RKO (cell line): ENCODE measurements around the gene MAP7D3.
"Not testable (repeated sequence)": the region's sequence is repeated elsewhere in the genome, so short reads cannot be mapped to it uniquely, and the experiment has no call there.

Experiments used
- DNase-seq: peaks from one replicate; pipeline ENCODE4 v3.0.0-alpha.2; 2016; ENCODE audit warnings: low spot score

MAP7D3 gene

GRCh38 chrX:136251041-136251991 is at the start of gene MAP7D3:
MAP7D3 (minus strand) TSS chrX:136251400; CDS start chrX:136251358, 42 bp downstream.
- peak; percentile 52 for DNase-seq

GRCh38 chrX:136300721-136301120 is 49.5 kb upstream of the MAP7D3 start, which contains the start of gene ADGRG4:
ADGRG4 (plus strand) TSS chrX:136300963; CDS start chrX:136308778, 7,815 bp downstream.
- DNase-seq = not testable (repeated sequence)

DNA sequence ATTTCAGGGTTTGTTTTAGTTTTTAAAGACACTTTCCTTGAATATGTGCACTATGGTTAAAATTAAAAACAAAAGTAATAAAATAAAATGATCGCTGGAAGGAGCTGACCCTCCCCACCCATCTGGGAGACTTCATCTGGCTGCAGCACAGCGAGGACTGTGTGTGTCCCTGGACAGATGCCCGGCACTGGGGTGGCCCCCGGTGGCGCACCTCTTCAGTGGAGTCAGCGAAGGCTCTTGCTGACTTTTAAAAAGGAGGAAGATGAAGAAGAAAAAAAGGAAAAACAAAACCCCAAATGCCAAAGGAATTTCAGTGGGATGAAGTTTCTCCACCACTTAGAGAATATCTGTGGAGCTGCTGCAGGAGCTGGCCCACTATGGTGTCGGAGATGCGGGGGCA is 44.2 kb upstream of the MAP7D3 start:
- no peak for DNase-seq

DNA sequence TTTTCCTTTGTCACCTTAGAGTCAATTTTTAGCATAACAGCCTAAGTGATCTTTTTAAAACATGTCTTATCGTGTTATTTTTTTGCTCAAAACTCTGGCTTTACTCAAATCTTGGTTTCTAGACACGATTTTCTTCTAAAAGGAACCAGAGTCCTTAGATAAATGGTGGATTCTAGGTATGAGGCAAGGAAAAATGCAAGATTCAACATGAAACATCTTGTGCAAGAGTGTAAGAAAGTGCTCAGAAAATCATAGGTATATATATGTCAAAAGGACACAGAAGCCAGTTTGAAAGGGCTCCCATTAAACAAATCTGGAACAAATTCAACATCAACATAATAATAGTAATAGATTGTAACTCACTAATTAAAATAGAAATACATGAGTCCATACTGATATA is 41.5 kb upstream of the MAP7D3 start:
- no peak for DNase-seq

GRCh38 chrX:136291824-136292223 is 40.6 kb upstream of the MAP7D3 start:
- no peak for DNase-seq

GRCh38 chrX:136286375-136286774 is 35.2 kb upstream of the MAP7D3 start:
- not testable (repeated sequence) for DNase-seq

DNA sequence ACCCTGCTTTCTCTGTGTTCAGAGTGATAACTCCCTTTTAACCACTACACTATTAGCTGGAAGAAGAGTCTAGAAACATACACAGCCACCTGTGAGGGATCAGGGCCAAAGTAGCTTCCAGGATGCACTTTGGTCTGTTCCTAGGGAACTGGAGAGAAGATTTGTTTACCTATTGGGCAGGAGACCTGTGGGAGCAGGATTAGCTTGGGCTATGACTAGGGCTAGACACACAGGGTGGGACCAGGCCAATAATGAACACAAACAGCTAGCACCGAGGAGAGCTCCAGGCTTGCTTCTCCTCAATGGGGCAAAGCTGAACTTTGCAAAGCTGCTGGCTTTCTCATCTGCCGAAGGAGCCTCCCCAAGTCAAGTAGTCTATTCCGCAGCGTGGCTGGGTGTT is 24.4 kb upstream of the MAP7D3 start:
- DNase-seq = no peak

DNA sequence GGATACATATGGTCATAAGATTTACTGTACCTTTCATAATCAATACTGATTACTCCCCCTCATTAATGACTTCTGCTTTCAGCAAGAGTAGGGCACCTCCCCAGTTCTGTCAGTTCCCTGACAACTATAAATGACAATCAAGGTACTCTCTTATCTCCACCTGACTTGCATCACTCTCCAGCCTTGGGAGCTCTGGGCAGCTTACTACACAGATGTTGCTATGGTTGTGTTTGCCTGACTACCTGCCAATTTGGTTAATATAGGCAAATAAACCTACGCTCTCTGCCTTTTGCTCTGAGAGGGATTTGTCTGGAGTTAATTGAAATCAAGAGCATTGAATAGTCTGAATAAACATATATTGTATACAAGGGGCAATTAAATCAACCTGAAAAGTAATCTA is 22.8 kb upstream of the MAP7D3 start:
- no peak for DNase-seq

GRCh38 chrX:136272325-136272724 is 21.1 kb upstream of the MAP7D3 start:
- peak; percentile 29 for DNase-seq

DNA sequence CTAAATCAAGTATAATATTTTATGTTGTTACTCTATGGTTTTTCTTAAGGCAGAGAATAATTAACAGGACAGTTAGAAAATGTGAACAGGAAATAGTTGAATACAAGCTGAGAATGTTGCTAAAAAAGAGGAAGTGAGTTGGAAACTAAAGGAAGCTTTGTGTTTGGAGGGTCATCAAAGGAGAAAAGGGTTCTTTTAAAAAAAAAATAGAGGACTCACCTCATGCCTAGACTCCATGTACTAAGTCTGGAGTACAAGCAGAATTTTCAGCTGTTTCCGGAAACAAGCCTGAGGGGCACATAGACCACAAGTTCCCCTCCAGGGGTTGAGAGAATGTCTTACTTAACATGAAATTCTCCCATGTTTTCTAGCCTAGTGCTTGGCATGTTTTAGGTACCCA is 20.1 kb upstream of the MAP7D3 start:
- no peak for DNase-seq

- DNase-seq = no peak
These were observed 18.7 kb upstream of the MAP7D3 start for GRCh38 chrX:136269921-136270320.

DNA sequence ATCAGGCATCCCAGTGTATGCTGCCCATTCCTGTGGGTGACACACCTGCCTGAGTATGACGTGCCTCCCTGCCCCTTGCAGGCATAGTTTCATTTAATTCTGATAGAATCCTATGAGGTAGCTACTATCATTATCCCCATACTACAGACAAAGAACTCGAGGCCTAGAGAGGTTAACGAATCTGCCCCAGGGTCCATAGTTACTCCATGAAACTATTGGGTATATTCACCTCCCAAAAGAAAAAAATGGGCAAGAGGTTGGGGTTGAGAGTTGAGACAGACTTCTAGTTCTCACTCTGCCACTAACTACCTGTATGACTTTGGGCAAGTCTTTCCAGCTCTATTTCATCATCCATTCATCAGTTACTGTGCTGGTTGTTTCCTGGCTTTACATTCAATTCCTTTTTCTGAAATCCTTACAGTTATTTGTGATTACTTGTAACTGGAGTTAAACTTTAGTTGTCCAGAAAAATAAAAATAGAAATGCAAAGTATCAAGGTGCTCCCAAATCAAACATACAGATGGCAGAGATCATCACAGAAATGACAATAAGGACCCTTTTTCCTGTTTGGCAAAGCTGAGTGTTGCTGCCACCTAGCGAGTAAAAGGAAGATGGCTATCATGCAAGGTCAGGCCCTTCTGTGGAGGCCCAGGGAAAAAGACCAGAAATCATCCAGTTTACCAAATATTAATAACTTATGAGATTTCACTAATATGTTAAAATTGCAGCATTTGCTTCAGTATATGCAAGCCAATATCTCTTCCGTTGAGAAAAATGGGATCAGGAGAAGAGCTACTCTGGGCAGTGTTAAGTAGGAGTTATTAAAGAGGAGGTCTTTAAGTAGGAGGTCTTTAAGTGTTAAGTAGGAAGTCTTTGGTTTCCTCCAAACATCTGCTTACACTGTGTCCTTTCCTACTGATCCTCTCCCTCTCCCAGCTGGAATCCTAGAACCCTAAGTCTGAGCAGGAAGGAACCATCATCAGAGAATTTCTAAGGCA is 17.1 kb upstream of the MAP7D3 start:
- DNase-seq = peak; percentile 56

DNA sequence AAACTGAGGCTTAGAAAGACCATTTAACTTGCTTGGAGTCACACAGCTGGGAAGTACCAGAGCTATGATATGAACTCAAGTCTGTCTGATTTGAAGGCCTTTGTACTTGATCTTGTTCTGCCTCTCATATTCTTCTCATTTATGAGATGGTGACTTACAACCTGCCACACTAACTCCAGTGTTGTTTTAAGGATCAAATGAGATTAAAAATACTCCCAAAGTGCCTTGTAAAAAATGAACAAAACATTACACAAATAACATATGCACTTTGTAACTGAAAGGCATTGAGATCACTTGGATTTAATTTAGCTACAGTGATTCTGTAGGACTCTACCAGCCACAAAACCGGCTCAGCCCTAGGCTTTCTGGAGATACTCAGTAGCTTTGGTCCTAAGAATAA is 15.6 kb upstream of the MAP7D3 start:
- DNase-seq = no peak

- DNase-seq = no peak
These were observed 11.7 kb upstream of the MAP7D3 start for GRCh38 chrX:136262812-136263315.

- DNase-seq = no peak
These were observed 11.0 kb upstream of the MAP7D3 start for GRCh38 chrX:136262243-136262642.

- DNase-seq = no peak
These were observed 10.1 kb upstream of the MAP7D3 start for GRCh38 chrX:136261321-136261720.

- DNase-seq = peak; percentile 32
These were observed 9.6 kb upstream of the MAP7D3 start for GRCh38 chrX:136260776-136261175.

- no peak for DNase-seq
These were observed 8.3 kb upstream of the MAP7D3 start for GRCh38 chrX:136259543-136259942.

- DNase-seq = no peak
These were observed 7.8 kb upstream of the MAP7D3 start for GRCh38 chrX:136258951-136259350.

DNA sequence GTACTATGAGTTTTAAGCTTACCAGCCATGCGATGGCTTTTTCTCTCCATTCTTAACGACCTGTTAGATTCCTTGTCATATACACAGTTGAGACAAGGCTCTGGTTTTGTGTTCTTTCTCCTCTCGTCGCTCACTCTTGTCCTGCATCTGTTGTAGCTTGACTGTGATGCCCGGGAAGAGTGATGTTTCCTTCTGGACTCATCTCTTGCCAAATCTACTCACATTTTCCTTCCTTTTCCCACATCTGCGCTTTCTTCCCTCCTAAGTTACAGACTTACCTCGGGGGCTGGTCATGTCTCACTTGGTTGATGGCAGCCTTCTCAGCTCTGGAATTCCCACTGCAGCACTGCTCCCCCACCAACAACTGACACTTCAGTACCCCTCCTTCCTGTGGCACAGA is 4.8 kb upstream of the MAP7D3 start:
- no peak for DNase-seq

DNA sequence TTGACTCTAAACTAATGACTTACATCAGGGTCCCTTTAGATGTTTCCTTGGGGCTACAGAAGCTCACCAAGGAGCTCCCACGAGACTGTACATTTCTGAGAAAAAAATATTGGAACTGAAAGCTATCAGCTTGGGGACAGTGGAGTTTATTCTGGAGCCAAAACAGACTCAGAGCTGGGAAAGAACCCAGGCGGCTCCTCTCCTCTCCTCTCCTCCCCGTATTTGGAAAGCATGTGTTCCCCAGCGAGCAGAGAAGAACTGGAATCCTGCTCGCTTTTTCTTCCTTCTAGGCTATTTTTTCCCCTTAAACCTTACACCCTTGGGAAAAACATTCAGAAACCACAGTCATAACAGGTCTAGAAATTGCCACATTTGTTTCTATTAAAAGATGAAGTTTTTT is 4.3 kb upstream of the MAP7D3 start:
- DNase-seq = no peak
